ENCODE measurements around the gene TTC38.
"Not testable (repeated sequence)": the region's sequence is repeated elsewhere in the genome, so short reads cannot be mapped to it uniquely, and the experiment has no call there.

TTC38 gene

GRCh38 chr22:46246178-46246577, 21.6 kb upstream of the TTC38 start:
- DNase-seq (ENCODE audit: low read depth) = no peak

DNA sequence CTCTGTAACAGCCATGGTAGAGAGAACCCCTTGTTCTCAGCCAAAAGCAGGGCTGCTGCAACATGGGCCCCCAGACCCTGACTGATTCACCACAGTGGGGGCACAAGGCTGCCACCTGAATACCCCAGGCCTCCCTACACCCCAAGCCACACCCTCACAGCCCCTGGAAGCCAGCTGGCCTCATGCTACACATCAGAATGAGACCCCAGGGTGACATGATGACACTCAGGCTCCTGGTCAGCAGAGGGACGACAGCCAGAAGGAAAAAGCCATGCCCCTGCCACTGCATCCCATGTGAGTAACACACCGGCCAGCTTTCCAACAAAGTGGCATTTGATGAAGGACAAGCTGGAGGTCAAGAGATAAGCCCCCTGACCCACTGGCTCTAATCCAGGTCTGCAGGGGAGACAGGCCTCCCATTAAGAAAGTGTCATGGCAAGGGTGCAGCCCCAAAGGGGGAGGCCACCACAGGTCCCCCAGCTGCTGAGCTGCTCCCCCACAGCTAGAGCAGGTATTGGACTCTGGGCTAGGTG, 20.3 kb upstream of the TTC38 start:
- DNase-seq (ENCODE audit: low read depth) = no peak

DNA sequence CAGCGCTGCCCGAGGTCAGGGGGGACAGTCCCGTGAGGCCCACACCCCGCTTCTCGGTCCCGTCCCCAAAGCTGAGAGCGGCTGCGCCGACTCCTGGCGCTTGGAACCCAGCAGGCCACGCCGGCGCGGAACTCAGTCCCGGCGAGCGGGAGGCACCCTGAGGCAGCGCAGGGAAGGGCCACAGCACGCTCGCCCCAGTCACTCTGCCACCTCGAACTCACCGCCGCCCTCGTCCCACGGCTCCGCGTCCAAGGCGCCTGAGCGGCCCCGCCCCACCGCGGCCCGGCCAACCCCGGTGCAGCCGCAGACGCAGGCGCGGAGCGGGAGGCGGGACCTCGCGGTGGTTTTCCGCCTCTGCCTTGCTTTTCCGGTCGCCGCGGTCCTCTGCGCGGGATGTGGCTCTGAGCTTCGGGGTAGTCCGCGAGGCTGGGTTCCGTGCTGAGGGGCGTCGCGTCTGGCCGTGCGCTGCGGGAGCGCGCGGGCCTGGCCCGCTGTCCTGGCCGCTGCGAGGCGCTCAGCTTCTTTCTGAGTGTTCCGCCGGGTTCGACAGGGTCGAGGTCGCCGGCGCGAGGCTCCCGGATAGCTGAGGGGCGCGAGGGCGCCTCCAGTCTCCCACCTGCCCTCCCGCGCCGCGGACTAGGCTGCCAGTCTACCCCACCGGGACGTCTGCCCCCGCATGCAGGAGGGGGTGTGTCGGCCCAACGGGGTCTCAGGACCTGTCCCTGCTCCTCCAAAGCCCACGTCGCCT, 17.6 kb upstream of the TTC38 start, which contains the start of gene CDPF1:
Gene CDPF1 (minus strand): TSS at position 259 of the 748 bp plus-strand sequence. CDS start 2,009 bp downstream, outside the sequence.
- DNase-seq (ENCODE audit: low read depth) = peak; percentile 90

- no peak for DNase-seq (ENCODE audit: low read depth)
Measured at GRCh38 chr22:46250783-46251125, 17.1 kb upstream of the TTC38 start.

DNA sequence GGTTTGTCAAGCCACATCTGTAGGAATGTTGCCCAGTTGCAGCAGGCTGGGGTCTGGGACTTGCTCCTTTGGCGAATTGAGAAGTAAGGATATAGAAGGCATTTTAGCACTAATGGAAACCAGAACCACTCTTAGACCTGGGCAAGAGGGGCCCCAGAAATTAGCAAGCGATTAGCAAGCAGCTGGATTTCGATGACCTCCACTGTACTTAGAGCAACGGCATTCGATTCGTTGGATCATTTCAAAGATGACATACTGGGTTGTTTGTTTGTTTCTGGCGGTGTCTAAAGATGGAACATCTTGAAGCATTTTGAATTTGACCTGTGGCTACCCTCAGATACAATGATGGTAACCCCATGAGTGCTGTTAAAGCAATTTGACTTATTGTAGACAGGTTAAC, 16.5 kb upstream of the TTC38 start:
- DNase-seq (ENCODE audit: low read depth) = no peak

DNA sequence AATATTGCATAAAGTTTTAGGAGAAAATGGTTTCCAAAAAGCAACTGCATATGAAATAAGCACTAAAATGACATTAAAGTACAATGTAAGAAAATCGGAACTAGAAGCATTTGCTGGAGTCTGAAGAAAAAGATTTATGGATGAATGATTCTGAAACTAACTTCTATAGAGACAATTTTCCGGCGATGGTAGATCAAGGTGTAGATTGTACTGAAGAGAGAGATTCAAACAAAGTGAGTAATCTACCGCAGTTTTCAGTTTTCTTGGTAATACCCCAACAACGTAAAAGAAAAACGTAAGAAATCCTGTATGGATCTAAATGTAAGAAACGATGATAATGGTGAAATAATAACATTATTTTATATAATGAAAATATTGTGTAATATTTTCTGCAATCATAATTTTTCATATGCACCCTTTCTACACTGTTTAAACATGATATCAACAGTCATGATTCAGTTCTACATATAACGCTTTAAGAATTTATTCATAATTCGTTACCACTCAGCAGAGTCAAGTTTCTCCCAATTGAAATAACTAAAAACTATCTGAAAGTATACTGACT, 15.9 kb upstream of the TTC38 start:
- DNase-seq (ENCODE audit: low read depth) = no peak

DNA sequence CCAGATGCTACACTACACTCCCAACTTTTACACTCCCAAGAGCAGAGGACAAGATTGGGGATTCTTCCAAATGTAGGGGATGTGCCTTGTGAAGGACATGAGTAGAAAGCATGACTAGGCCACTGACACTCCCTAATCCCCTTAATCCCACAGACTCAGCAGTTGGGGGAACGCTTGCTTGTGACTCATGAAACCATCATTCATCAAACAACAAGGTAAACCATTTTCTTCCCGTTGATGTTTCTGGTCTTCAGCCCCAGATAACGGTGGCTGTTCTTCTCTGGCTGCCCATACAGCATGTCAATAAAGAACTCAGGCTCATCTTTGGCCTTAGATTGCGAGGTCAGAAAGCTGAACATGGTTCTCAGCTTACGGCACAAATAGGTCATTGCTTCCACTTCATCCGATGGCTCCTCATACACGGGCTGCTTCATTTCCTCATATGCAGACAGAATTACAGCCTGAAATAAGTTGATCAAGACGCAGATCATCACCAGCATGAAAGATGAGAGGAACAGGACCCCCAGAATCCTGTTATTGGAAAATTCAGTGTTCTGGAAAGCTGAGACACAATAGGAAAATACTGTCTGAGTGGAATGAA, 11.3 kb upstream of the TTC38 start:
- no peak for DNase-seq (ENCODE audit: low read depth)

DNA sequence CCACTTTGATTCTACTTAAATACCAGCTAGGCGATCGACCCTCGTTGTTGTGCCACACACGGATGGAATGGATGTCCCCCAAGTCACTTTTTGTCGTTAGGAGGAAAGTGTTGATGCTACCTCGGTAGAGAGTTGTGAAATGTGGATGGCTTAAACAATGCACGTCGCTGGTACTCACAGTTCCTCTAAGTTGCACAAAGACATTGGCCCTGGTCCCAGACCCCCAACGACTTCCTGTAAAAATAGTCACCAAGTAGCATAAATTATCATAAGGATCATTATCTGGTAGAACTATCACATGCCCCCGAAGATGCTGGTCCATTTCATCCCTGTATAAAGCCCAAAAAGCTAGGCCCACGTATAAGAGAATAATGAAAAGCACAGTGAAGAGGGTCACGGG, 8.4 kb upstream of the TTC38 start:
- no peak for DNase-seq (ENCODE audit: low read depth)

- no peak for DNase-seq (ENCODE audit: low read depth)
Measured at GRCh38 chr22:46260038-46260437, 7.8 kb upstream of the TTC38 start.

DNA sequence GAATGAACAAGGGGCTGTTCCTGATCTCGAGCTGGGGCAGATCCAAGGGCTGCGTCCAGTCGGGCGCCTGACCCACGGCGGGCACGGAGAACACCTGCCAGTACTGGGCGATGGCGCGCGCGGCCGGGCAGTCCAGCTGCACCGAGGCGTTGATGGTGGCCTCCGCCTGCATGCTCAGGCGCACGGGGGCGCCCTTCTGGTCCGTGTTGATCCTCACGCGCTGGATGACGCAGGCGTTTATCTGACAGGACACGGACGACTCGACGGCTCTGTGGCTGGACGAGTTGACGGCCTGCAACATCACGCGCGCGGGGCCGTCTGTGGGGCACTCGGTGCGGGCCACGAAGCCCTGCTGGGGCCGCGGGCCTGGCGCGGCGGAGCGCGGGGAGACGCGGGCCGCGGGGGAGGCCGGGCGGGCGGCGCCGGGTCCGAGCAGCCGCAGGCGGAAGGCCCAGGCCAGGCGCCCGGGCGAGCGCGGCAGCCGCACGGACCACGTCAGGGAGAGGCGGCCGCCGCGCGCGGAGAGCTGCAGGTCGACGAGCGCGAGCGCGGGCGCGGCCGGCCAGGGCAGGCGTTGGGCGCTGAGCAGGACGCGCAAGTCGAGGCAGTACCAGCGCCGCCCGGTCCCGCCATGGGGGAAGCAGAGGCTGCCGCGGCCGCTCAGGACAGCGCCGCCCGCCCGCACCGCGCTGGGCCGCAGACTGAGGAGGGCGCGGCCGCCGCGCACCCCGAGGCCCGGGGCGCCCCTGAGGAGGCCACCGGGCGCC, 5.2 kb upstream of the TTC38 start:
- DNase-seq (ENCODE audit: low read depth) = no peak

DNA sequence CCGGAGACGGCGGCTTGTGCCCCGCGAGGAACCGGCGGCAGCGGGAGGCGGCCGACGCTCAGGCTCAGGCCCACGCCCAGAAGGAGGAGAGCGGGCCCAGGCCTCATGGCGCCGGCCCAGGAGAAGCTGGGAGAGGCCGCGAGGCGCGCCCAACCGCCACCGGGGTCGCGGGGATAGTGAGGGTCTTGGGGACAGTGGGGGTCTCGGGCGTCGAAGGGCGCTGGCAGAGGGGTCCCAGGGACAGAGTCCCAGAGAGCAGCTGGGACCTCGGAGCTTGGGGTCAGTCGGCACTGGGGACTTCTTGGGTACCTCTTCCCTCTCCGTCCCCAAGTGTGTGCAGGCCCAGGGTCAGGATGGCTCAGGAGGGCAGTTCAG, 4.6 kb upstream of the TTC38 start, which contains the start of gene PKDREJ:
Gene PKDREJ (minus strand): TSS at position 128 of the 375 bp plus-strand sequence. CDS start 21 bp downstream, at position 107.
- DNase-seq (ENCODE audit: low read depth) = no peak

- not testable (repeated sequence) for DNase-seq (ENCODE audit: low read depth)
Measured at GRCh38 chr22:46264520-46264919, 3.3 kb upstream of the TTC38 start.

- DNase-seq (ENCODE audit: low read depth) = not testable (repeated sequence)
Measured at GRCh38 chr22:46265627-46266026, 2.2 kb upstream of the TTC38 start.

DNA sequence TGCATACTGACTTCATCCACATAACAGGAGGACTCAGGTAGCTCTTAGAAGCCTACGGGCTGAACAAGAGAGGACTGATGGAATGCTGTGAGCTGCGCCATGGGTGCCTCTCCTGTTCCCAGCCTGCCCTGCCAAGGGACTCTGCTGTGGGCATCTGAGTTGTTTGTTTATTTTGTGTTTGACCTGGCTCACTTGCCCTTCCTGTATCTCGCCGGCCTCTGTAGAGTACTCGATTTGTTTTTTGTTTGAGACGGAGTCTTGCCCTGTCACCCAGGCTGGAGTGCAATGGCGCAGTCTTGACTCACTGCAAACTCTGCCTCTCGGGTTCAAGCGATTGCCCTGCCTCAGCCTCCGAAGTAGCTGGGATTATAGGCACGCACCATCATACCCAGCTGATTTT, 1.8 kb downstream of the TTC38 start:
- DNase-seq (ENCODE audit: low read depth) = no peak

DNA sequence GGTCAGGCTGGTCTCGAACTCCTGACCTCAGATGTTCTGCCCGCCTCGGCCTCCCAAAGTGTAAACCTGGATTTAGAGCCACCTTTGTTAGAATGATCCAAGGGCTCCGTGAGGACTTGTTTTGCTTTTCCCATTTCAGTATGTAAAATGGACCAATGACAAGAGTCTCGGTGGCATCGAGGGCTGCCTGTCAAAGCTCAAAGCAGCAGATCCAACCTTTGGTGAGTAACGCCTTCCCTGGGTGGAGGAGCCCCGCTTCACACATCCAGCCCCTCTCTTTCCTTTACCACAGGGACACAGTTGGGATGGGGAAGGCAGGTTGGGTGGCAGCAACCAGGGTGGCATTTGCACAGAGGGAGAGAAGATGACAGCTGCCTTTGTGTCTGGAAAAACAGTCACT, 4.4 kb downstream of the TTC38 start:
- DNase-seq (ENCODE audit: low read depth) = no peak

DNA sequence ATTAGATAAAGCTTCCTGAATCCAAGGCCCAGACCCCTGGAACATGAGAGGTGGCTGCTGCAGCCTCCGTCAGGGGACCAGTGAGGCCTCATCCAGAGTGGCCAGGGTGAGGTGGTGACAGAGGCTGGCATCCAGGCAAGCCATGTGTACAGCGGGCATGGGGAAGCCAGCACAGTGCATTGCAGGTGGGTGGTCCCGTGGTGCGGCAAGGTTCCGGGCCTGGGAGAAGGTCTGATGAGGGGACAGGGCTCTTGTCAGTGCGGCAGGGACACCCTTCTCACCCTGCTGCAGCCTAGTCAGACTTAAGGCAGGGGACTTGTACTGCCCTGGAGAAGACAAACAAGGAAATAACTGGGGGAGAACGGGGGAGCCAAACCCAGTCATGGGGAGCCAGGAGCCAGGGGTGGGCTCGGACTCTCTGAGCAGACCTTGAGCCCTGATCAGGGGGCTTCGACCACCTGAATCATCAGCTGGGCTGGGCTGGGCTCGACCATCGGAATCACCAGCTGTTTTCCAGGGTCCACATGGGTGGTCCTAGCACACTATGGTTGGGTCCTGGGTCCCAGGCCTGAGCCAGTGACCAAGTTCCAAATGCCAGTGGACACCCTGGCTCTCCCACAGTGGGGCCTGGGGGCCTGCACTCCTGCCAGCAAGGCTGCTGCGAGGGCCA, 5.1 kb downstream of the TTC38 start:
- DNase-seq (ENCODE audit: low read depth) = no peak

GRCh38 chr22:46273432-46274148, 5.8 kb downstream of the TTC38 start:
- DNase-seq (ENCODE audit: low read depth) = no peak

DNA sequence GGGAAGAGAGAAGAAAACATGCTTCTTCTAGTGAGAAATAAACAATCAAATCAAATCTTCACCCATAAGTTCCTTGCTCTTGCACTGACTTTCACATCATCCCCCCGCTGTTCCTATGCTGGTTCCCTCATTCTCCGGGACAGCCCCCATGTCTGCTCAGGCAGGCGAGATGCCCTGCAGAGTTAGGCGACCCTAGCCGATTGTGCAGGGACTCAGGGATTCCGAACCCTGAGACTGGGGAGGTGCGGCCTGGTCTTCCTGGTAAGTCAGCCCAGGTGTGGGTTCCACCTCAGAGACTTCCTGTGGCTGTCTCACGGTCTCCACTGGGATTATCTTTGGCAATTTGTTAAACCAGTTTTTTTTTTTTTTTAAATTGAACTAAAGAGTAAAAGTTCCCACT, 6.6 kb downstream of the TTC38 start:
- DNase-seq (ENCODE audit: low read depth) = no peak

DNA sequence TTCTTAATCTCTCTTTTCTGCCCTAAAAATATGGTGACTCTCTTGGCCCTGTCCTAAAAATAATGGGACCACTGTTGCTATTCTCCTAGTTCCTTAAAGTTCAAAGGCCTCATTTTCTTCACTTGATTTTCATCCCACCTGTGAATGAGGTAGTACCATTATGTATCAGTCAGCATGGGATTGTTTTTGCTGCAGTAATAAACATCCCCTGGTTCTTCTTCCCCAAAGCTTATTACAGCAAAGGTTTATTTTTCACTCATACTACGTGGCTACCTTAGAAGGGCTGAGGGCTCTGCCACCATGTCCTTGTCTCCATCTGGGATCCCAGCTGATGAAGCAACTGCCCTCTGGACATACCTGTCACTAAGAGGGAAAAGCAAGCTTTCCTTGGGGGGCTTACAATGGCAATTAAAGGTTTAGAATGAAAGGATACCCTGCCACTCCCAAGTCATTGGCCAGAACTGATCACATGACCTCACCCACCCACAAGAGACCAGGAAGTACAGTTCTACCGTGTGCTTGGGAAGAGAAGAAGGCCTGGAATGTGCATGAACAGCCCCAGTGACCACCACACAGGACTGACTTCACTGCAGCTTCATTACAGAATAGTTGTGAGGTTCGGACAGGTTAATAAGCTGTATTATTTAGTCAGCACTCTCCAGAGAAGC, 7.8 kb downstream of the TTC38 start:
- no peak for DNase-seq (ENCODE audit: low read depth)

- DNase-seq (ENCODE audit: low read depth) = no peak
Measured at GRCh38 chr22:46276563-46276962, 8.8 kb downstream of the TTC38 start.

Measured in activated T-helper 9 cell treated with anti-CD3 and anti-CD28 coated beads, Interleukin-2, amount 50 U/mL, for 16 hours (primary cell).